Activated CD4-positive, alpha-beta memory T cell treated with anti-CD3 and anti-CD28 coated beads for 36 hours (primary cell): Measurements from ENCODE around the gene CCDC88B. TPM values are rescaled to one million over a fixed set of nuclear protein-coding genes. Genes with fewer than 3 reads are reported as not detected.

Experiments
- CTCF ChIA-PET: fragments of 350-600 bp; sonication (Branson Sonifier 250); formaldehyde crosslinking; loops from one replicate; lab custom pipeline; 2021; ENCODE audit warnings: antibody characterized with exemption, inconsistent platforms; lab: Charles Lee
- POLR2A ChIA-PET: fragments of 350-600 bp; sonication (Branson Sonifier 250); formaldehyde crosslinking; loops from one replicate; lab custom pipeline; 2021; ENCODE audit warnings: antibody characterized with exemption; lab: Charles Lee
- DNase-seq: peaks from one replicate; pipeline ENCODE4 v3.0.0-alpha.2; 2020
- H3K27ac Mint-ChIP-seq: one replicate; pipeline ENCODE4 v1.8.0; 2021; ENCODE audit warnings: mixed read lengths
- H3K27me3 Mint-ChIP-seq: one replicate; pipeline ENCODE4 v1.8.0; 2021; ENCODE audit warnings: mixed read lengths
- H3K36me3 Mint-ChIP-seq: one replicate; pipeline ENCODE4 v1.8.0; 2021; ENCODE audit warnings: mixed read lengths
- H3K4me1 Mint-ChIP-seq: one replicate; pipeline ENCODE4 v1.8.0; 2021; ENCODE audit warnings: low read depth, mixed read lengths
- H3K4me3 Mint-ChIP-seq: one replicate; pipeline ENCODE4 v1.8.0; 2021; ENCODE audit warnings: mild to moderate bottlenecking, mixed read lengths
- H3K9me3 Mint-ChIP-seq: one replicate; pipeline ENCODE4 v1.8.0; 2021; ENCODE audit warnings: mixed read lengths
- intact Hi-C: fragments of 100-400 bp; cut with micrococcal nuclease; formaldehyde crosslinking; loops from one replicate; pipeline ENCODE4 v1.15.1; 2023
- total RNA-seq, 2 experiments: library from RNA; stranded (reverse); gene quantifications; one replicate each; pipeline ENCODE4 v1.2.3, GENCODE V29; 2021

Gene CCDC88B
- total RNA-seq, 2 experiments from 2014 or later, result 69.5 to 74.5 TPM

DNA sequence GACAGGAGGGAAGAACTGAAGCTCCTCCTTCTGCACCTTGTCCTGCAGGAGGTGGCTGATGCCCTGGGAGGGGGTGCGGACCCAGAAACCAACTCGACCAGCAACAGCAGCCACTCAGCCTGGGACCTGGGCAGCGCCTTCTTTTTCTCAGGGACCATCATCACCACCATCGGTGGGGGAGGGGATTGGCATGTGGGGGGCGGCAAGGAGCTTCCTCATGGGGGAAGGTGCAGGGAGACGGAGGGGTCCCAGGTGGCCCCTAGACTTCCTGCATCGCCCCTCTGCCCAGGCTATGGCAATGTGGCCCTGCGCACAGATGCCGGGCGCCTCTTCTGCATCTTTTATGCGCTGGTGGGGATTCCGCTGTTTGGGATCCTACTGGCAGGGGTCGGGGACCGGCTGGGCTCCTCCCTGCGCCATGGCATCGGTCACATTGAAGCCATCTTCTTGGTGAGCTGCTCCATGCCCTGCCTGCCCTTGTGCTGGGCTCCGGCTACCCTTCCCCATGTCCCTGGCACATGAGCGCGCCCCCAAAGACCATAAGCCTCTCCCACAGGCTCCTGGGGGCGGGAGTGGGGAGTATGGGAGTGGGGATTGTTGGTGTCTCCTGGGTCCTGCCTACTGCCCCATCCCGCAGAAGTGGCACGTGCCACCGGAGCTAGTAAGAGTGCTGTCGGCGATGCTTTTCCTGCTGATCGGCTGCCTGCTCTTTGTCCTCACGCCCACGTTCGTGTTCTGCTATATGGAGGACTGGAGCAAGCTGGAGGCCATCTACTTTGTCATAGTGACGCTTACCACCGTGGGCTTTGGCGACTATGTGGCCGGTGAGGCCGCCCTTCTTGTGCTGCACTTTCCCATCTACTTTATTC is 42.9 kb upstream of the CCDC88B start:
- CTCF ChIA-PET, result no interaction called here
- H3K36me3 Mint-ChIP-seq, result no peaks in the 10 kb centered on the region
- no peak overlapping the region for H3K27ac Mint-ChIP-seq
- intact Hi-C loops, result no loop called here
- peaks cover 80% of the 10 kb centered on the region for H3K27me3 Mint-ChIP-seq
- no peaks in the 10 kb centered on the region for H3K9me3 Mint-ChIP-seq
- POLR2A ChIA-PET, result no interaction called here
- no peak for DNase-seq
- H3K4me1 Mint-ChIP-seq, result peaks cover 22% of the 10 kb centered on the region
- no peak overlapping the region for H3K4me3 Mint-ChIP-seq

DNA sequence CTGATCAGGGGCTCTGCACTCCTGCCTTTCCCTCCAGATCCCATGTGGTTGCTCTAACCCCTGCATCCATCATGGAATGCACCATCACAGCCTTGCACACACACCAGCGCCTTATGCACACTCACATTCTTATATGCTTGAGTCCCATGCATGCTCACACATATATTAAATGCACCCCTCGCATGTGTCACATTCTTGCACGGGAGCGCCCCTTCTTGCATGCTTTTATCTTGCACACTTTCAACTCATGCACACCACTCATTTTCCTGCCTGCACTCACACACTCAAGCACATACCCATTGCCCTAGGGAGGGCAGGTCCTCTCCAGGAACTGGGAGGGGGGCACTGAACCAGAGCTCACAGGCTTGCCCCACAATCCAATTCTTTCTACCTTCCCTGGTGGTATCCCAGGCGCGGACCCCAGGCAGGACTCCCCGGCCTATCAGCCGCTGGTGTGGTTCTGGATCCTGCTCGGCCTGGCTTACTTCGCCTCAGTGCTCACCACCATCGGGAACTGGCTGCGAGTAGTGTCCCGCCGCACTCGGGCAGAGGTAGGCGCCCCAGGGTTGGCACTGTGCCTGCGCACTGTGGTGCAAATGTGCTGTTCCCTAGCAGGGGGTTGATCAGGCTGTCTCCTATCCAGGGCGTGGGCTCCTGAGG is 42.2 kb upstream of the CCDC88B start:
- H3K4me3 Mint-ChIP-seq, result no peak overlapping the region
- ChIA-PET POLR2A (no interaction called here), CTCF (no interaction called here)
- no peak for DNase-seq
- peaks cover 78% of the 10 kb centered on the region for H3K27me3 Mint-ChIP-seq
- intact Hi-C loops, result no loop called here
- H3K36me3 Mint-ChIP-seq, result no peaks in the 10 kb centered on the region
- H3K27ac Mint-ChIP-seq, result no peak overlapping the region
- no peaks in the 10 kb centered on the region for H3K9me3 Mint-ChIP-seq
- H3K4me1 Mint-ChIP-seq, result peaks cover 19% of the 10 kb centered on the region

DNA sequence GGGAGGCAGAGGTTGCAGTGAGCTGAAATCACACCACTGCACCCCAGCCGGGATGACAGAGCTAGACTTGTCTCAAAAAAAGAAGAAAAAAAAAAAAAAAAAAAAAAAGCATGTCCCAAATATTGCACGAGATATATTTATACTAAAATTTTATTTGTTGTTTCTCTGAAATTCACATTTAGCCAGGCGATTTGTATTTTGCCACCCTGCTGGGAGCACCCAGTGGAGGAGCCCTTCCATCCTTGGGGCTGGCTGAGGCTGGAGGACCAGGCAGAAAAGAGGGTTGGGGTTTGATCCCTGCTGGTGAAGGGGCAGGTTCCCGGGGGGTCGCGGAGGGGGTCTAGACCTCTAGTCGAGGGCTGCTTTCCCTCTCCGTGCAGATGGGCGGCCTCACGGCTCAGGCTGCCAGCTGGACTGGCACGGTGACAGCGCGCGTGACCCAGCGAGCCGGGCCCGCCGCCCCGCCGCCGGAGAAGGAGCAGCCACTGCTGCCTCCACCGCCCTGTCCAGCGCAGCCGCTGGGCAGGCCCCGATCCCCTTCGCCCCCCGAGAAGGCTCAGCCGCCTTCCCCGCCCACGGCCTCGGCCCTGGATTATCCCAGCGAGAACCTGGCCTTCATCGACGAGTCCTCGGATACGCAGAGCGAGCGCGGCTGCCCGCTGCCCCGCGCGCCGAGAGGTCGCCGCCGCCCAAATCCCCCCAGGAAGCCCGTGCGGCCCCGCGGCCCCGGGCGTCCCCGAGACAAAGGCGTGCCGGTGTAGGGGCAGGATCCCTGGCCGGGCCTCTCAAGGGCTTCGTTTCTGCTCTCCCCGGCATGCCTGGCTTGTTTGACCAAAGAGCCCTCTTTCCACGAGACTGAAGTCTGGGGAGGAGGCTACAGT is 40.8 kb upstream of the CCDC88B start:
- Mint-ChIP-seq H3K27ac (no peak overlapping the region), H3K4me3 (peak overlapping the region; percentile 21), H3K4me1 (peaks cover 24% of the 10 kb centered on the region), H3K36me3 (no peaks in the 10 kb centered on the region), H3K9me3 (no peaks in the 10 kb centered on the region), H3K27me3 (peaks cover 67% of the 10 kb centered on the region)
- intact Hi-C loops, result no loop called here
- CTCF ChIA-PET, result interaction anchor here (0.6 kb wide), 1 partner anchor 11 kb away, joined by 3 read pairs; no protein-coding TSS in a partner anchor
- DNase-seq, result no peak
- POLR2A ChIA-PET, result no interaction called here

DNA sequence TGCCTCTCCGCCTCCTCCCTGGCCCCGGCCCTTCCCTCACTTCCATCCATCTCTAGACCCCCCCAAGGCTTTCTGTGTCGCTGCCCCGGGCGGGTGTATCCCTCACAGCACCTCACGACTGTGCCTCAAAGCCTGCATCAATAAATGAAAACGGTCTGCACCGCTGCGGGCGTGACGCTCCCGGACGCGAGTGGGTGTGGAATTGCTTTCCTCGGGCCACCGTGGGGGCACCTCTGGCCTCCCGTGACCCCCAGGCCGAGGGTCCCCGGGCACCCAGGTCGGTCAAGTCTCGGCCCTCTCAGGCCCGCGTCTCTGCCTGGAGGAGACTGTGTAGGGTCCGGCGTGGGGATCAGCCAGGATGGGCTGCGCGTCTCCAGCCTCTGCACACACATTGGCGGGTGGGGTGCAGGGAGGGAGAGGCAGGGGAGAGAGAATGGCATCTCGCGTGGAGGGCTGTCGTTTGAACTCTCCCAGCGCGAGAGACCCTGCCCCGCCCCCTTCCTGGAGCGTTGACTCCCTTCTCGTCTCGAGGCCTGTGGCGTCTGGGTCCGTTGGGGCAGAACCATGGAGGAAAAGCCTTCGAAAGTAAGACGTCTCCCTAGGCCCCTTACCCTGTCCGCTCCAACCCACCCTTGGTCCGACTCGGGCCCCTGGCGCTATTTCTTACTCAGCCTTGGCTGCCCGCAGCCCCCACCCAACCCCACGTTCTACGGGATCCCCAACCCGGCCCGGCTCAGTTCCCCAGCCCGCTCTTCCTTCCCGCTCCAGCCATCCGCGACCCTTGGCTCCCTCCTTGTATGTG is 40.0 kb upstream of the CCDC88B start, which contains the start of gene CATSPERZ:
Gene CATSPERZ (plus strand): TSS at position 512 of the 802 bp plus-strand sequence. CDS start 53 bp downstream, at position 565.
- ChIA-PET CTCF (interaction anchor here (0.7 to 5.8 kb wide), 22 partner anchors 8 to 300 kb away, joined by 3 to 106 read pairs (median 4); partner anchors contain the start of genes BAD, FERMT3, FKBP2 and GPR137), POLR2A (interaction anchor here (0.7 to 1.7 kb wide), 4 partner anchors 17 to 96 kb away, joined by 3 to 4 read pairs (median 3); partner anchors contain the start of gene TRMT112)
- H3K36me3 Mint-ChIP-seq, result no peaks in the 10 kb centered on the region
- DNase-seq, result no peak
- peaks cover 61% of the 10 kb centered on the region for H3K27me3 Mint-ChIP-seq
- peaks cover 26% of the 10 kb centered on the region for H3K4me1 Mint-ChIP-seq
- peak within 1 kb of the TSS; percentile 43 for H3K4me3 Mint-ChIP-seq
- H3K9me3 Mint-ChIP-seq, result no peaks in the 10 kb centered on the region
- H3K27ac Mint-ChIP-seq, result no peak within 1 kb of the TSS
- intact Hi-C loops, result loop anchor here (10.0 kb wide), 1 partner anchor 315 kb away; the partner anchor contains the start of gene OTUB1

DNA sequence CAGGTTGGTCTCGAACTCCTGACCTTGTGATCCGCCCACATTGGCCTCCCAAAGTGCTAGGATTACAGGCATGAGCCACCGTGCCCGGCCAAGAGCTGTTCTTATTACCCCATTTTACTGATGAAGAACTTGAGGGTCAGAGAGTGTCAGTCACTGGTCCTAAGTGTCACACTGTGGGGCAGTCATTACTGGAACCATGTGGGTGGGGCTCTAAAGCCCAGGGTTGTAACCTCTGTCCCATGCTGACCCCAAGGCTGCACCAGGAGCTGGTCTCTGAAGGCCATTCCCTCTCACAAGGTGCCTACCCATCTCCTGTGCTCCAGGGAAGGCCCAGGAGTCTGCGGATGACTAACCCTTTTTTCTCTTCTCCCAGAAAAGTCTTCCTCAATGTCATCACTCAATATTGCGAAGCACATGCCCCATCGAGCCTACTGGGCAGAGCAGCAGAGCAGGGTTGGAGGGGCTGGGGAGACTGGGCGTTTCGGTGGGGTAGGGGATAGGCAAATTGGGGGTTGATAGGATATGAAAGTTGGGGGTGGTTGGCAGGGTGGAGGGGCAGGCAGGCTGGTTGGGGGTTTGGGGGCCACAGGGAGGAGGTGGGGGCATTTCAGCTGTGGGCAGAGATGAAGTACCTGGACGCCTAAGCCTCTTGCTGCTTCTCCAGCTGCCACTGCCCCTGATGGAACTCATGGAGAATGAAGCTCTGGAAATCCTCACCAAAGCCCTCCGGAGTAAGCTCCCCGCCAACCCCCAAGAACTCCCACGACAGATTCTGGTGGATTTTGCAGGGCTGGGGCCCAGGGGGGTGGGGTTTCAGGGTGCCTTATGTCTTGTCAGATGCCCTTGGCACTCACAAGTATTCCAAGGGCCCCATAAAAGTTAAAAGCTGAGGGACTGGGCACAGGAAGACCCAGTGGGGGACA is 36.6 kb upstream of the CCDC88B start:
- no peak for DNase-seq
- H3K27ac Mint-ChIP-seq, result no peak overlapping the region
- intact Hi-C loops, result loop anchor here (1.0 to 10.0 kb wide), 3 partner anchors 57 to 319 kb away; partner anchors contain the start of genes OTUB1 and PPP1R14B
- H3K4me1 Mint-ChIP-seq, result peaks cover 34% of the 10 kb centered on the region
- peaks cover 8% of the 10 kb centered on the region for H3K36me3 Mint-ChIP-seq
- no peaks in the 10 kb centered on the region for H3K9me3 Mint-ChIP-seq
- POLR2A ChIA-PET, result interaction anchor here (1.3 to 2.9 kb wide), 9 partner anchors 14 to 97 kb away, joined by 3 to 22 read pairs (median 5); partner anchors contain the start of genes BAD, FERMT3, FKBP2 and PPP1R14B
- peaks cover 29% of the 10 kb centered on the region for H3K27me3 Mint-ChIP-seq
- CTCF ChIA-PET, result interaction anchor here (1.0 to 5.8 kb wide), 25 partner anchors 12 to 304 kb away, joined by 3 to 106 read pairs (median 8); partner anchors contain the start of genes BAD, FERMT3, FKBP2 and GPR137
- H3K4me3 Mint-ChIP-seq, result peak overlapping the region; percentile 80

DNA sequence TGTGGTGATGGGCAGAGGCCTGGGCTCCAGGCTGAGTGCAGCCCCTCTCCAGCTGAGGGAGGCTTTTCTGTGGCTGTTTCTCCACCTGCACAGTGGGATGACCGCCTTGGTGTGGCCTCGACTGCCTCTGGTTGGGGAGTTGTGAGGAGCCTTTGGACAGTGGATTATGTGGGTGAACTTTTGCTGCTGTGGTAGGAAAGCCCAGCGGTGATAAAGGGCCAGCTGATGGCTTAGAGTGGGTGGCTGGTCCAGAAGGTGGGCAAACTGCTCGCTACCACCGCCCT is 36.0 kb upstream of the CCDC88B start:
- Mint-ChIP-seq H3K4me3 (peak overlapping the region; percentile 80), H3K4me1 (peaks cover 34% of the 10 kb centered on the region), H3K27me3 (peaks cover 23% of the 10 kb centered on the region), H3K9me3 (no peaks in the 10 kb centered on the region), H3K27ac (peak overlapping the region; percentile 94), H3K36me3 (peaks cover 8% of the 10 kb centered on the region)
- POLR2A ChIA-PET, result interaction anchor here (0.9 to 2.9 kb wide), 12 partner anchors 13 to 139 kb away, joined by 3 to 22 read pairs (median 5); partner anchors contain the start of genes BAD, FERMT3, FKBP2 and MACROD1
- intact Hi-C loops, result loop anchor here (1.0 to 10.0 kb wide), 3 partner anchors 58 to 319 kb away; partner anchors contain the start of genes OTUB1 and PPP1R14B
- CTCF ChIA-PET, result interaction anchor here (0.8 to 5.8 kb wide), 24 partner anchors 12 to 304 kb away, joined by 3 to 106 read pairs (median 7); partner anchors contain the start of genes BAD, FERMT3, GPR137 and KCNK4
- DNase-seq, result no peak

DNA sequence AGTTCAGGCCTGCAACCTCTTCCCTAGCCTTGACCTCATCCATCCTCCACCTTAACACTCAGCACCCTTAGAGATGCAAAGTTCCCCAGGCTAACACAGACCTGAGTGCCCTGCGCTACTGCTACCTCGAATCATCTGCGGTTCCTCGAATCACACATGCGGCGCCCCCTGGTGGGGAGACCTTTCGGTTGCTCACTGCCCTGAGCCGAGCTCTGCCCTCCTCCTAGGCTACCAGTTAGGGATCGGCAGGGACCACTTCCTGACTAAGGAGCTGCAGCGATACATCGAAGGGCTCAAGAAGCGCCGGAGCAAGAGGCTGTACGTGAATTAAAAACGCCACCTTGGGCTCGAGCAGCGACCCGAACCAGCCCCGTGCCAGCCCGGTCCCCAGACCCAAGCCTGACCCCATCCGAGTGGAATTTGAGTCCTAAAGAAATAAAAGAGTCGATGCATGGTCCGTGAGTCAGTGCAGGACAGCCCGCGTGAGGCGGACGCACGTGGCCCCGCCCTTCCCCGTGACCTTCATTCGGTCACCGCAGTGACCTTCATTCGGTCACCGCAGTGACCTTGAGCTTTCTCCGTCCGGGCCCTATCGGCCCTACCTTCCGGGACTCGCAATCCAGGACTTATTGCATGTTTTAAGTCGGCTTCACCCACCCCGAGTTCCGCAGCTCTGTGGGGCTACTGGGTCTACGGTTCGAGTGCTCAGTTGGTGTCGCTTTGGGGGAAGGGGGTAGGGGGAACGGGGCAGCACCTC is 35.5 kb upstream of the CCDC88B start:
- Mint-ChIP-seq H3K4me3 (peak overlapping the region; percentile 80), H3K27ac (peak overlapping the region; percentile 94), H3K27me3 (peaks cover 19% of the 10 kb centered on the region), H3K4me1 (peaks cover 34% of the 10 kb centered on the region), H3K36me3 (peaks cover 8% of the 10 kb centered on the region), H3K9me3 (no peaks in the 10 kb centered on the region)
- intact Hi-C loops, result loop anchor here (1.0 to 10.0 kb wide), 10 partner anchors 13 to 320 kb away; partner anchors contain the start of genes FKBP2, GPR137, OTUB1 and PPP1R14B
- DNase-seq, result peak; percentile 97
- CTCF ChIA-PET, result interaction anchor here (0.6 to 5.8 kb wide), 31 partner anchors 9 to 536 kb away, joined by 3 to 106 read pairs (median 7); partner anchors contain the start of genes BAD, FERMT3, FKBP2 and GPR137
- POLR2A ChIA-PET, result interaction anchor here (0.7 to 2.9 kb wide), 16 partner anchors 11 to 139 kb away, joined by 3 to 22 read pairs (median 5); partner anchors contain the start of genes BAD, FERMT3, FKBP2 and MACROD1

DNA sequence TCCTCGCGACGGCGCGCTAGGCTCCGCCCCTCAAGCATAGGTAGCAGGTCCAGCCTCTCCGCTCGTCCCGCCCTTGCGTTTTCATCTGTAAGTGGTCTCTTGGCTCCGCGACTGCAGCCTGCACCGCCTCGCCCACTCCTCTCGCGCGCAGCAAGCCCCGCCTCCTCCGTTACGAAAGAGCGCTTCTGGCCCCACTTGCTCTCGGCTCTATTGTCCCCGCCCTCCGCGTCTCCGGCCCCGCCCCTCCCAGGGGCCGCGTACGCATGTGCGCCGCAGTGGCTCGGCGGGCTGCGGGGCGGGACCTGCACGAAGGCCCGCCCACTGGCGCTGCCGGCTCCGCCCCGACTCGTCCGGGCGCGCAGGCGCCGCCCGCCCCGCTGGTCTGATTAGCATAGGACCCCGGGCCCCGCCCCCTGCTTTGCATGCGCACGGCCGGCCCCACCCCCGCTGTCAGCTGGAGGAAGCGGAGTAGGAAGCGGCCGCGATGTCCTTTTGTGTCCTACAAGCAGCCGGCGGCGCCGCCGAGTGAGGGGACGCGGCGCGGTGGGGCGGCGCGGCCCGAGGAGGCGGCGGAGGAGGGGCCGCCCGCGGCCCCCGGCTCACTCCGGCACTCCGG is 34.8 kb upstream of the CCDC88B start, which contains the start of gene ESRRA:
Gene ESRRA (plus strand): TSS at position 450 of the 616 bp plus-strand sequence. CDS start 1,656 bp downstream, outside the sequence.
- ChIA-PET POLR2A (interaction anchor here (0.7 to 2.9 kb wide), 13 partner anchors 12 to 99 kb away, joined by 3 to 22 read pairs (median 5); partner anchors contain the start of genes BAD, FERMT3, PPP1R14B and PRDX5), CTCF (interaction anchor here (1.0 to 5.8 kb wide), 25 partner anchors 8 to 466 kb away, joined by 3 to 106 read pairs (median 7); partner anchors contain the start of genes BAD, FERMT3, FKBP2 and GPR137)
- no peaks in the 10 kb centered on the region for H3K9me3 Mint-ChIP-seq
- intact Hi-C loops, result loop anchor here (1.0 to 10.0 kb wide), 8 partner anchors 12 to 320 kb away; partner anchors contain the start of genes FKBP2, GPR137, OTUB1 and TRMT112
- H3K27me3 Mint-ChIP-seq, result peaks cover 14% of the 10 kb centered on the region
- H3K27ac Mint-ChIP-seq, result peak within 1 kb of the TSS; percentile 94
- peak within 1 kb of the TSS; percentile 97 for H3K4me3 Mint-ChIP-seq
- H3K36me3 Mint-ChIP-seq, result peaks cover 8% of the 10 kb centered on the region
- peak; percentile 99 for DNase-seq
- peaks cover 29% of the 10 kb centered on the region for H3K4me1 Mint-ChIP-seq
